ENCODE measurements around the gene LIPT2.

LIPT2 gene

DNA sequence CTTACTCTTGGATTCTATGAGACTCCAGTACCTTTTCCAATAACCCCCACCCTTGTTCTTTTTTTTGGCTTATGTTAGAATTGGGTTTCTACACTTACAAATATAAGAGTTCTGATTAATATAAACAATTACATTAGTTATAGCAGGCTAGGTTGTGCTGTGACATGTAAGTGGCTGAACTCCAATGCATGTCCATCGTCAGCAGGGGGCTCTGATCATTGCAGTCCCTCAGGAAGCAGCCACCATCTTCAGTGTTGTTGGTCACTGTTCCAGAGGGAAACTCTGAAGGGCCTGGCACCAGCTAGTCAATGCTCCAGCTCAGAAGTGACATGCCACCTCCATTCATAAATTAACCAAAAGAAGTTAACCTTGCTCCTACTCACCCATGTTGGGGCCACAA lies 5.6 kb downstream of the LIPT2 start:
- H3K79me2 ChIP-seq (ENCODE audit: low read length): no peaks in the 10 kb centered on the region
- H4K20me1 ChIP-seq (ENCODE audit: insufficient read depth, low read length): no peaks in the 10 kb centered on the region
- H3K27me3 ChIP-seq (replicated peaks; ENCODE audit: insufficient read depth, low read length): no peaks in the 10 kb centered on the region
- H3K9me2 ChIP-seq (replicated peaks; ENCODE audit: insufficient read depth, low read length): no peaks in the 10 kb centered on the region
- no peak for DNase-seq
- no peak overlapping the region for H2AFZ ChIP-seq (ENCODE audit: low read length)
- H3K4me1 ChIP-seq (ENCODE audit: low read length): peaks cover 5% of the 10 kb centered on the region; the same call in 1 of the 2 replicates
- no peak overlapping the region for H3K9ac ChIP-seq (ENCODE audit: low read length)
- no peak overlapping the region for H3K27ac ChIP-seq (ENCODE audit: low read length)
- TF ChIP-seq EZH2phosphoT487 (IDR thresholded peaks at IDR 0.05; ENCODE audit: low read length): no peak
- TF ChIP-seq, protein P1, sequence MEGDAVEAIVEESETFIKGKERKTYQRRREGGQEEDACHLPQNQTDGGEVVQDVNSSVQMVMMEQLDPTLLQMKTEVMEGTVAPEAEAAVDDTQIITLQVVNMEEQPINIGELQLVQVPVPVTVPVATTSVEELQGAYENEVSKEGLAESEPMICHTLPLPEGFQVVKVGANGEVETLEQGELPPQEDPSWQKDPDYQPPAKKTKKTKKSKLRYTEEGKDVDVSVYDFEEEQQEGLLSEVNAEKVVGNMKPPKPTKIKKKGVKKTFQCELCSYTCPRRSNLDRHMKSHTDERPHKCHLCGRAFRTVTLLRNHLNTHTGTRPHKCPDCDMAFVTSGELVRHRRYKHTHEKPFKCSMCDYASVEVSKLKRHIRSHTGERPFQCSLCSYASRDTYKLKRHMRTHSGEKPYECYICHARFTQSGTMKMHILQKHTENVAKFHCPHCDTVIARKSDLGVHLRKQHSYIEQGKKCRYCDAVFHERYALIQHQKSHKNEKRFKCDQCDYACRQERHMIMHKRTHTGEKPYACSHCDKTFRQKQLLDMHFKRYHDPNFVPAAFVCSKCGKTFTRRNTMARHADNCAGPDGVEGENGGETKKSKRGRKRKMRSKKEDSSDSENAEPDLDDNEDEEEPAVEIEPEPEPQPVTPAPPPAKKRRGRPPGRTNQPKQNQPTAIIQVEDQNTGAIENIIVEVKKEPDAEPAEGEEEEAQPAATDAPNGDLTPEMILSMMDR (IDR thresholded peaks at IDR 0.05; ENCODE audit: low read length): no peak; the same call in 1 of the 2 replicates
- no peak for TF ChIP-seq EZH2 (optimal IDR thresholded peaks at IDR 0.05; ENCODE audit: low read depth, low read length)
- no peak overlapping the region for H3K4me3 ChIP-seq (ENCODE audit: low read length)
- H3K4me2 ChIP-seq (ENCODE audit: low read depth, low read length): no peak overlapping the region
- H3K9me3 ChIP-seq (replicated peaks; ENCODE audit: insufficient read depth, low read length): no peaks in the 10 kb centered on the region
- no peaks in the 10 kb centered on the region for H3F3A ChIP-seq (ENCODE audit: insufficient read depth, low read length)
- H3K36me3 ChIP-seq (replicated peaks; ENCODE audit: insufficient read depth, low read length): no peaks in the 10 kb centered on the region

DNA sequence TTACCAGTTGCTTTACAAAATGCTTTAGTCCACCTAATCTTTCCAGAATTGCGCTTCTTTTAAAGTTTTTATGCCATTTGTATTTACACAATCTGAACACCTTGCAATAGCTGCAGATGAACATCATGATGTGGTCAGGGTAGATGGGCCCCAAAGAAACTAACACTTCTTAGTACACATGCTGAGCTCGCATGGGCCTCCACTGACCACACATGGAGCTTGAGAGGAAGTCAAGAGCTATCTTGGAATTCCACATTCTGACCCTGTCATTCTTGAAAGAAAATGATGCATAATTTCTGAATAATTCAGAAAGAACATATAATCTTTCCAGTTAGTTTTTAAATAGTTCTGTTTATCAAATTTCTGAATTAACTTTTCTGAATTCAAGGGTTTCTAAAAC lies 7.7 kb downstream of the LIPT2 start:
- no peak overlapping the region for H2AFZ ChIP-seq (ENCODE audit: low read length)
- H3K4me2 ChIP-seq (ENCODE audit: low read depth, low read length): no peak overlapping the region
- H3K9me2 ChIP-seq (replicated peaks; ENCODE audit: insufficient read depth, low read length): no peaks in the 10 kb centered on the region
- no peaks in the 10 kb centered on the region for H3K27me3 ChIP-seq (replicated peaks; ENCODE audit: insufficient read depth, low read length)
- H3K9ac ChIP-seq (ENCODE audit: low read length): no peak overlapping the region
- no peak overlapping the region for H3K4me3 ChIP-seq (ENCODE audit: low read length)
- no peak for DNase-seq
- no peaks in the 10 kb centered on the region for H3K36me3 ChIP-seq (replicated peaks; ENCODE audit: insufficient read depth, low read length)
- no peaks in the 10 kb centered on the region for H3K79me2 ChIP-seq (ENCODE audit: low read length)
- H4K20me1 ChIP-seq (ENCODE audit: insufficient read depth, low read length): no peaks in the 10 kb centered on the region
- no peak overlapping the region for H3K27ac ChIP-seq (ENCODE audit: low read length)
- TF ChIP-seq EZH2phosphoT487 (IDR thresholded peaks at IDR 0.05; ENCODE audit: low read length) (no peak), EZH2 (optimal IDR thresholded peaks at IDR 0.05; ENCODE audit: low read depth, low read length) (no peak)
- TF ChIP-seq, protein P1 (IDR thresholded peaks at IDR 0.05; ENCODE audit: low read length): no peak
- H3F3A ChIP-seq (ENCODE audit: insufficient read depth, low read length): no peaks in the 10 kb centered on the region
- no peaks in the 10 kb centered on the region for H3K4me1 ChIP-seq (ENCODE audit: low read length)
- H3K9me3 ChIP-seq (replicated peaks; ENCODE audit: insufficient read depth, low read length): no peaks in the 10 kb centered on the region

- H3K9ac ChIP-seq (ENCODE audit: low read length): no peak overlapping the region
- no peaks in the 10 kb centered on the region for H4K20me1 ChIP-seq (ENCODE audit: insufficient read depth, low read length)
Observed at GRCh38 chr11:74480688-74481417, 12.7 kb downstream of the LIPT2 start.

More at GRCh38 chr11:74480688-74481417, 12.7 kb downstream of the LIPT2 start:
- Histone ChIP-seq H3K4me2 (ENCODE audit: low read depth, low read length) (no peak overlapping the region), H3F3A (ENCODE audit: insufficient read depth, low read length) (no peaks in the 10 kb centered on the region), H3K9me2 (replicated peaks; ENCODE audit: insufficient read depth, low read length) (no peaks in the 10 kb centered on the region), H3K79me2 (ENCODE audit: low read length) (no peaks in the 10 kb centered on the region), H2AFZ (ENCODE audit: low read length) (no peak overlapping the region), H3K27ac (ENCODE audit: low read length) (no peak overlapping the region), H3K27me3 (replicated peaks; ENCODE audit: insufficient read depth, low read length) (no peaks in the 10 kb centered on the region), H3K4me1 (ENCODE audit: low read length) (no peaks in the 10 kb centered on the region), H3K4me3 (ENCODE audit: low read length) (no peak overlapping the region), H3K36me3 (replicated peaks; ENCODE audit: insufficient read depth, low read length) (no peaks in the 10 kb centered on the region), H3K9me3 (replicated peaks; ENCODE audit: insufficient read depth, low read length) (no peaks in the 10 kb centered on the region)
- TF ChIP-seq EZH2 (optimal IDR thresholded peaks at IDR 0.05; ENCODE audit: low read depth, low read length) (no peak), EZH2phosphoT487 (IDR thresholded peaks at IDR 0.05; ENCODE audit: low read length) (no peak)
- TF ChIP-seq, protein P1 (IDR thresholded peaks at IDR 0.05; ENCODE audit: low read length): no peak
- no peak for DNase-seq
